IMR-90 (cell line): ENCODE measurements around the gene SPOUT1.
"Not testable (repeated sequence)": the region's sequence is repeated elsewhere in the genome, so short reads cannot be mapped to it uniquely, and the experiment has no call there.

Experiments
- CHD1 ChIP-seq: IDR thresholded peaks from 2 replicates; pipeline ENCODE4 v1.6.1; 2012; ENCODE audit warnings: low read depth, low read length, improper control_type of control experiment
- CTCF ChIP-seq: conservative IDR thresholded peaks from 2 replicates; pipeline ENCODE4 v1.5.1; 2012; ENCODE audit warnings: mild to moderate bottlenecking, low read depth, low read length, improper control_type of control experiment
- ELK1 ChIP-seq: fragments of 150-350 bp; IDR thresholded peaks from 2 replicates; pipeline ENCODE4 v1.6.1; 2016; ENCODE audit warnings: low read depth, mild to moderate bottlenecking, low read length, moderate library complexity, borderline replicate concordance
- MAFK ChIP-seq: IDR thresholded peaks from 2 replicates; pipeline ENCODE4 v1.6.1; 2012; ENCODE audit warnings: low read depth, low read length, improper control_type of control experiment
- POLR2A ChIP-seq: IDR thresholded peaks from 2 replicates; pipeline ENCODE4 v1.6.1; 2012; ENCODE audit warnings: mild to moderate bottlenecking, low read depth, low read length
- RAD21 ChIP-seq: IDR thresholded peaks from 2 replicates; pipeline ENCODE4 v1.6.1; 2012; ENCODE audit warnings: low read length, improper control_type of control experiment
- RFX5 ChIP-seq: IDR thresholded peaks from 2 replicates; pipeline ENCODE4 v1.8.0; 2012; ENCODE audit warnings: low read depth, mild to moderate bottlenecking, low read length, moderate library complexity
- SMC3 ChIP-seq: fragments of 150-350 bp; IDR thresholded peaks from 2 replicates; pipeline ENCODE4 v1.6.1; 2016; ENCODE audit warnings: low read depth, mild to moderate bottlenecking, antibody characterized with exemption, low read length, moderate library complexity

GRCh38 chr9:128854454-128854853 lies 24.9 kb upstream of the SPOUT1 start:
- TF ChIP-seq CTCF, ELK1, POLR2A, MAFK, RFX5, CHD1, SMC3, RAD21: not testable (repeated sequence)
